Adrenal gland (tissue), 12 donors: ENCODE data around the gene CYYR1. TPM values are rescaled to one million over a fixed set of nuclear protein-coding genes. Genes with fewer than 3 reads are reported as not detected.

Experiments
- DNase-seq, 7 donors: peaks; one replicate each; pipeline ENCODE4 v3.0.0-alpha.2; 2019 to 2020
- H3K27ac ChIP-seq, 5 donors: fragments of 200-600 bp; sonication (generic) in 4 of 5; 1 replicate in 3 of 5; 2 replicates in 2 of 5; pipeline versions ENCODE4 v1.5.1 to v1.8.0; 2016 to 2020; ENCODE audit warnings: mild to moderate bottlenecking in 1 of 5
- H3K27me3 ChIP-seq: fragments of 200-600 bp; 2 replicates; pipeline ENCODE4 v1.8.0; 2021
- H3K36me3 ChIP-seq, 2 donors: fragments of 200-600 bp; replicated peaks in 1 of 2; 1 replicate in 1 of 2; 2 replicates in 1 of 2; pipeline versions ENCODE4 v1.5.1 to v1.8.0; 2018 to 2022
- H3K4me1 ChIP-seq, 2 donors: fragments of 200-600 bp; replicated peaks in 1 of 2; 1 replicate in 1 of 2; 2 replicates in 1 of 2; pipeline versions ENCODE4 v1.5.1 to v1.8.0; 2018 to 2021
- H3K4me3 ChIP-seq, 4 donors: fragments of 200-600 bp; sonication (generic) in 3 of 4; one replicate each; pipeline ENCODE4 v1.5.1; 2016 to 2018
- H3K9me3 ChIP-seq, 3 donors: fragments of 200-600 bp; sonication (generic) in 1 of 3; replicated peaks in 1 of 3; 1 replicate in 2 of 3; 2 replicates in 1 of 3; pipeline versions ENCODE4 v1.5.1 to v1.8.0; 2016 to 2021
- POLR2A ChIP-seq, 2 donors: fragments of 450-650 bp; IDR thresholded peaks; one replicate each; pipeline ENCODE4 v1.6.1; 2017; ENCODE audit warnings: antibody characterized with exemption in 2 of 2, mild to moderate bottlenecking in 2 of 2, moderate library complexity in 1 of 2
- WGBS, 4 donors: extraction: QIAGEN DNeasy Blood & Tissue Kit in 2 of 4; methylation state at CpG; one replicate each; pipeline versions ENCODE4 v1.1.5 to v1.1.7; 2013 to 2017; 5-methylcytosine and 5-hydroxymethylcytosine counted together
- intact Hi-C, 2 donors: fragments of 100-400 bp; cut with DNase I; formaldehyde crosslinking; loops; one replicate each; pipeline versions ENCODE4 v1.14.1 to v1.15.0; 2022 to 2023
- polyA plus RNA-seq, 3 donors: library from polyadenylated mRNA; stranded (reverse); fragments of 200-250 nt in 2 of 3; fragments of 350-450 nt in 1 of 3; fragmentation: Illumina TruSeq in 1 of 3; extraction: RNeasy Lipid Tissue Mini Kit (QIAGEN cat#74804) in 1 of 3; gene quantifications; one replicate each; pipeline ENCODE4 v1.2.3, GENCODE V29; 2013 to 2014
- total RNA-seq, 9 donors: library from RNA; depleted of rRNA in 4 of 9; stranded (reverse); fragments of >200 nt in 4 of 9; fragments of 120-200 nt in 1 of 9; fragmentation: NEBNext Ultra II Directional in 1 of 9; extraction: Animal tissue kit (Norgen Biotek cat#: 25700) in 1 of 9; gene quantifications; one replicate each; pipeline versions ENCODE4 v1.1.0 to v1.2.4, GENCODE V29; 2013 to 2023
- TF ChIP-seq, protein P1 (sequence below), 6 experiments: fragments of 450-650 bp in 4 of 6; fragments of 200-600 bp in 2 of 6; sonication (generic) in 1 of 6; IDR thresholded peaks; 1 replicate in 5 of 6; 2 replicates in 1 of 6; pipeline versions ENCODE4 v1.5.1 to v1.8.0; 2016 to 2021; ENCODE audit warnings: antibody characterized with exemption in 6 of 6, mild to moderate bottlenecking in 2 of 6, moderate library complexity in 1 of 6
- donor health status: healthy with polysubstance abuse.
- donor health status: Bipolar disorder and iron deficiency.
- donor health status: DM: yes; HTN: yes; CAD: no.
- donor health status: DM: no; HTN: no; CAD: no.
- donor health status: DM: no; HTN: no; CAD: no.
- donor health status: DM: yes; HTN: yes; CAD: no.

CYYR1 gene
- total and polyA plus RNA-seq, 12 donors = 30.4 to 114 (median 59.7) TPM

DNA sequence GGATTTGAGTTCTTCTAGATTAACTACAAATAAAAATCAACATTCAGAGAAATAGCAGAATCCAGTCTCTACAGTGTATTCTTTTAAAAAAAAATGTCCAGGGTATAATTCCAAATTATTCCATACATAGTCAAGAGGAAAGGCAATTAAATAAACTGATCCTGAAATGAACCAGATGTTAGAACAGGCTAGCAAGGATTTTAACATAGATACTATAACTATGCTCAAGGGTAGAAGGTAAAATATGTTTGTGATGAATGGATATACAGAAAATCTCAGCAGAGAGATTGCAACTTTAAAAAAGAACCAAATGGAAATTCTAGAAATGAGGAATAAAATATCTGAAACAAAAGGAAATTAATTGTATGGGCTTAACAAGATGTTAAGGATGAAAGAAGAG, 32.4 kb downstream of the CYYR1 start:
- Histone ChIP-seq H3K27me3 (no peaks in the 10 kb centered on the region), H3K4me1 (no peaks in the 10 kb centered on the region), H3K27ac (no peak overlapping the region), H3K9me3 (no peaks in the 10 kb centered on the region), H3K36me3 (no peaks in the 10 kb centered on the region), H3K4me3 (no peak overlapping the region)
- TF ChIP-seq, protein P1, sequence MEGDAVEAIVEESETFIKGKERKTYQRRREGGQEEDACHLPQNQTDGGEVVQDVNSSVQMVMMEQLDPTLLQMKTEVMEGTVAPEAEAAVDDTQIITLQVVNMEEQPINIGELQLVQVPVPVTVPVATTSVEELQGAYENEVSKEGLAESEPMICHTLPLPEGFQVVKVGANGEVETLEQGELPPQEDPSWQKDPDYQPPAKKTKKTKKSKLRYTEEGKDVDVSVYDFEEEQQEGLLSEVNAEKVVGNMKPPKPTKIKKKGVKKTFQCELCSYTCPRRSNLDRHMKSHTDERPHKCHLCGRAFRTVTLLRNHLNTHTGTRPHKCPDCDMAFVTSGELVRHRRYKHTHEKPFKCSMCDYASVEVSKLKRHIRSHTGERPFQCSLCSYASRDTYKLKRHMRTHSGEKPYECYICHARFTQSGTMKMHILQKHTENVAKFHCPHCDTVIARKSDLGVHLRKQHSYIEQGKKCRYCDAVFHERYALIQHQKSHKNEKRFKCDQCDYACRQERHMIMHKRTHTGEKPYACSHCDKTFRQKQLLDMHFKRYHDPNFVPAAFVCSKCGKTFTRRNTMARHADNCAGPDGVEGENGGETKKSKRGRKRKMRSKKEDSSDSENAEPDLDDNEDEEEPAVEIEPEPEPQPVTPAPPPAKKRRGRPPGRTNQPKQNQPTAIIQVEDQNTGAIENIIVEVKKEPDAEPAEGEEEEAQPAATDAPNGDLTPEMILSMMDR (IDR thresholded peaks at IDR 0.05) = no peak
- no peak for TF ChIP-seq POLR2A (IDR thresholded peaks at IDR 0.05)
- DNase-seq = no peak
- intact Hi-C loops = no loop called here

DNA sequence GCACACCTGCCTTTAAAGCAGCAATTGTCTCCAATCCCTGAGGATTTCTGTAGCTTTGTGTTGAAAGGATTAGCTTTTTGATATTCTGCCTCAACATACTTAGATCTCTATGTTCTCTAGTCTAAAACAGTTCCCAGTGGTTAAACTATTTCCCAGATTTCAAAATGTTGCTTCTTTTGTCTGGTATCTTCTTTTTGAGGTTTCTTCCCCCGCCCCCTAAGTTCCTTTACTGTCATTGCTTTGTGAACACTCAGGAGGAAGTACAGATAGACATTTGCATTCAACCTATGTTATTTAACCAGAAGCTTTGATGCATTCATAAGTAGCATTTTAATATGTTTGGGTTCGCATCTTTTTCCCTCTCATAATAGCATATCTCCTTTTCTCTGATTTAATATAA, 33.5 kb downstream of the CYYR1 start:
- H3K27ac ChIP-seq = no peak overlapping the region
- no peaks in the 10 kb centered on the region for H3K9me3 ChIP-seq
- intact Hi-C loops = no loop called here
- 84 to 93% (median 90%) methylated on average over 2 of the region's 2 CpGs for WGBS, 4 donors
- no peak overlapping the region for H3K4me3 ChIP-seq
- TF ChIP-seq, protein P1 (IDR thresholded peaks at IDR 0.05) = no peak
- TF ChIP-seq POLR2A (IDR thresholded peaks at IDR 0.05) = no peak
- DNase-seq = no peak
- no peaks in the 10 kb centered on the region for H3K36me3 ChIP-seq
- no peaks in the 10 kb centered on the region for H3K4me1 ChIP-seq
- no peaks in the 10 kb centered on the region for H3K27me3 ChIP-seq

DNA sequence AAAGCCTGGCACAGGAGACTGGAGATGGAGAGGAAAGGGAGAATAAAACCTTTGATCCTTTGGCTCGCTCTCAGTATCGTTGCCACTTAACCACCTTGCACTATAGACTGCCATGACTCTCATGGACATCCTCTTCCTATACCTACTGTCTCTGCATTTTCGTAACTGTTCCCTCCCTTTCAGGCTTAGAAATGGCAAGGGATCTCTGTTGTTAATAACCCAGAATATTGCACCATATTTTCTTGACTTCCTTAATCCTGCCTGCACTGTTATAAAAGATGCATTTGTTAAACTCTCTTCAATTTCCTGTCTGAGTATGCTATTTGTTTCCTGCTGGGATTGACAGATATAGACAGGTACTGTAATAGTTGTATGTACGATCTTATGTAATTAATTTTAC, 38.6 kb downstream of the CYYR1 start:
- DNase-seq = no peak
- no peaks in the 10 kb centered on the region for H3K36me3 ChIP-seq
- no peak overlapping the region for H3K4me3 ChIP-seq
- H3K27me3 ChIP-seq = no peaks in the 10 kb centered on the region
- TF ChIP-seq POLR2A (IDR thresholded peaks at IDR 0.05) = no peak
- TF ChIP-seq, protein P1 (IDR thresholded peaks at IDR 0.05) = no peak
- H3K9me3 ChIP-seq = no peaks in the 10 kb centered on the region
- H3K27ac ChIP-seq = no peak overlapping the region
- WGBS, 4 donors = 79 to 82% (median 80%) methylated on average over 4 of the region's 4 CpGs
- intact Hi-C loops = no loop called here
- peaks cover 0 to 5% of the 10 kb centered on the region in 2 donors for H3K4me1 ChIP-seq

DNA sequence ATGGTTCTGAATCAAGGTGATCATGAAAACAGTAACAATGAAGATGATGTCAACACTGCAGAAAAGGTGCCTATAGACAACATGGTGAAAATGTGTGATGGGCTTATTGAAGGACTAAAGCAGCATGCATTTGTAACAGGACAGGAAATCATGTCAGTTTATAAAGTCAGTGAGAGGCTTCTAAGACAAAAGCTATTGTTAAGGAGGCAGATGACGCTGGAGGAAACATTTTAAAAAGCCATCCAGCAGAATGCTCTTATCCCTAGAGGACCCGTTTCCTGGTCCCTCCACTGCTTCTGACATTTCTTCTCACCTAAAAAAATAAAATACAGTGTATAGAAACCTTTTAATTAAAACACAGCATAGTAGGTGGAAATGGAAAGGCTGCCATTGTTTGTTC, 40.9 kb downstream of the CYYR1 start:
- peaks cover 0 to 5% of the 10 kb centered on the region in 2 donors for H3K4me1 ChIP-seq
- H3K36me3 ChIP-seq = no peaks in the 10 kb centered on the region
- H3K27ac ChIP-seq = no peak overlapping the region
- intact Hi-C loops = no loop called here
- H3K27me3 ChIP-seq = no peaks in the 10 kb centered on the region
- H3K4me3 ChIP-seq = no peak overlapping the region
- 38 to 77% (median 60%) methylated on average over 2 of the region's 2 CpGs for WGBS, 4 donors
- DNase-seq = no peak
- no peak for TF ChIP-seq POLR2A (IDR thresholded peaks at IDR 0.05)
- H3K9me3 ChIP-seq = no peaks in the 10 kb centered on the region

DNA sequence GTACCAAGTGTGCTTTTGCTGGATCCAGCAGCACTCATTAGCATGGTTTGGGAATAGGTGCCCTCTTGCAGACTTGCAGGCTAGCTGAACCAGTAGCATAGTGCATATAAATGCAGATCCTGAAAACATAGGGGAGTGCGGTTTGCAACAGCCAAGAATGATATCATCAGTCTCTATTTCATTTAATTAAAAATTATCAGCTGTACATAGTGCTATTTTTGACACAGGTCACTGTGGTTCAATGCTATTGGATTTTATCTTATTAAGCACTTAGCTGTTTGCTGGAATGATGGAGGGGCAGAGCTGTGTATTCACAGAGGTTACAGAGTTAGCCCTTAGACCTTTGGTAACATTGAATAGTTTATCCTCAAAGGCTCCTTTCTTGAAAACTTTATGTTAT, 43.6 kb downstream of the CYYR1 start:
- Histone ChIP-seq H3K36me3 (no peaks in the 10 kb centered on the region), H3K4me3 (no peak overlapping the region), H3K27me3 (no peaks in the 10 kb centered on the region), H3K9me3 (no peaks in the 10 kb centered on the region), H3K27ac (no peak overlapping the region), H3K4me1 (peaks cover 0 to 5% of the 10 kb centered on the region in 2 donors)
- intact Hi-C loops = no loop called here
- TF ChIP-seq POLR2A (IDR thresholded peaks at IDR 0.05) = no peak
- TF ChIP-seq, protein P1 (IDR thresholded peaks at IDR 0.05) = no peak
- WGBS, 4 donors = 68 to 90% (median 79%) methylated on average over 1 of the region's 1 CpG
- DNase-seq = no peak
